Measurements from ENCODE around the gene PSMD2.

PSMD2 gene

DNA sequence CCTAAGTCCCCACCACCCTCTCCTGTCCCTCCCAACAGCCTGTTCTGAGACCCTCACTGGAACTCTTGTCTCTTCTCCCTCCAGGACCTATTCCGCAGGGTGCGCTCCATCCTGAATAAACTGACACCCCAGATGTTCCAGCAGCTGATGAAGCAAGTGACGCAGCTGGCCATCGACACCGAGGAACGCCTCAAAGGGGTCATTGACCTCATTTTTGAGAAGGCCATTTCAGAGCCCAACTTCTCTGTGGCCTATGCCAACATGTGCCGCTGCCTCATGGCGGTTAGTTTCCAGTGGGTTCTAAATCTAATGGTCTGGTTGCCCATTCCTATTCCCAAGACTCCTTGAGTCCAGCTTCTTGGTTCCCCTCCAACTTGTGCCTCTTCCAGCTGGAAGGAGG lies 24.7 kb downstream of the PSMD2 start:
- Histone ChIP-seq H3K36me3 (ENCODE audit: insufficient read depth, low read depth, low read length) (peaks cover 99% of the 10 kb centered on the region), H3K9ac (ENCODE audit: low read depth, low read length) (no peak overlapping the region), H3K27ac (ENCODE audit: low read length) (no peak overlapping the region), H3K4me1 (ENCODE audit: insufficient read depth, low read length) (no peaks in the 10 kb centered on the region), H3K9me3 (ENCODE audit: insufficient read depth, low read depth, low read length) (no peaks in the 10 kb centered on the region), H3K27me3 (ENCODE audit: insufficient read depth, low read length) (no peaks in the 10 kb centered on the region), H3K4me3 (ENCODE audit: low read length) (no peak overlapping the region)

DNA sequence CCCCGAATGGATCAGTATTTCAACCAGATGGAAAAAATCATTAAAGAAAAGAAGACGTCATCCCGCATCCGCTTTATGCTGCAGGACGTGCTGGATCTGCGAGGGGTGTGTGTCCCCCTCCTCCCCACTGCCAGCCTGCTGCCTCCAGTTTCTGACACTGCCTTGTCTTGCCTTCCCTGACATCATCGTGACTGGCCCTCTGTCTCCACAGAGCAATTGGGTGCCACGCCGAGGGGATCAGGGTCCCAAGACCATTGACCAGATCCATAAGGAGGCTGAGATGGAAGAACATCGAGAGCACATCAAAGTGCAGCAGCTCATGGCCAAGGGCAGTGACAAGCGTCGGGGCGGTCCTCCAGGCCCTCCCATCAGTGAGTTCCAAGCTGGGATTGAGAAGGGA lies 26.2 kb downstream of the PSMD2 start:
- H3K27ac ChIP-seq (ENCODE audit: low read length) = no peak overlapping the region
- H3K27me3 ChIP-seq (ENCODE audit: insufficient read depth, low read length) = no peaks in the 10 kb centered on the region
- H3K4me1 ChIP-seq (ENCODE audit: insufficient read depth, low read length) = no peaks in the 10 kb centered on the region
- peaks cover 100% of the 10 kb centered on the region for H3K36me3 ChIP-seq (ENCODE audit: insufficient read depth, low read depth, low read length)
- H3K9ac ChIP-seq (ENCODE audit: low read depth, low read length) = no peak overlapping the region
- H3K9me3 ChIP-seq (ENCODE audit: insufficient read depth, low read depth, low read length) = no peaks in the 10 kb centered on the region
- no peak overlapping the region for H3K4me3 ChIP-seq (ENCODE audit: low read length)

DNA sequence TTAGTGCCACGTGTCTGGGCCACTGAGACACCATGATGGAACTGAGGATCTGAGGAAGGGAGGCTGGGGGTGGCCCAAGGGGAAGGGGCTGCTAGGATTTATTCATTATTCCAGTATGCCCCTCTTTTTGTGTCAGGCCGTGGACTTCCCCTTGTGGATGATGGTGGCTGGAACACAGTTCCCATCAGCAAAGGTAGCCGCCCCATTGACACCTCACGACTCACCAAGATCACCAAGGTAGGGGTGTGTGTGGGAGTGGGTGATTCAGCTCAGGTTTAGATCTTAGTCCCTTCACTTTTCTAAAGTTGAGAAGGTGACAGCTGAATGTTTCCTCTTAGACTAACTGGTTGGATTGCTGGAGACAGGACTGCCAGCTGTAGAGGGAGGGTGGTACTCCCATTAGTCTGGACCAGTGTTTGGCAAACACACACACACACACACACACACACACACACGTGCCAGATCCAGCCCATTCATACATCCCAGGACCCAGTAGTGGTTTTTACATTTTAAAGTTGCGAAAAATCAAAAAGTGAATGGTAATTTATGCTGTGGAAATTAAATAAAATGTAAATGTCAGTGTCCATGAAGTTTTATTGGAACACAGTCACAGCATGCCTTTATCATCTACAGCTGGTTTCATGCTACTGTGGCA lies 26.8 kb downstream of the PSMD2 start:
- no peaks in the 10 kb centered on the region for H3K4me1 ChIP-seq (ENCODE audit: insufficient read depth, low read length)
- H3K27ac ChIP-seq (ENCODE audit: low read length) = no peak overlapping the region
- H3K4me3 ChIP-seq (ENCODE audit: low read length) = no peak overlapping the region
- H3K9me3 ChIP-seq (ENCODE audit: insufficient read depth, low read depth, low read length) = no peaks in the 10 kb centered on the region
- no peak overlapping the region for H3K9ac ChIP-seq (ENCODE audit: low read depth, low read length)
- peaks cover 98% of the 10 kb centered on the region for H3K36me3 ChIP-seq (ENCODE audit: insufficient read depth, low read depth, low read length)
- no peaks in the 10 kb centered on the region for H3K27me3 ChIP-seq (ENCODE audit: insufficient read depth, low read length)

DNA sequence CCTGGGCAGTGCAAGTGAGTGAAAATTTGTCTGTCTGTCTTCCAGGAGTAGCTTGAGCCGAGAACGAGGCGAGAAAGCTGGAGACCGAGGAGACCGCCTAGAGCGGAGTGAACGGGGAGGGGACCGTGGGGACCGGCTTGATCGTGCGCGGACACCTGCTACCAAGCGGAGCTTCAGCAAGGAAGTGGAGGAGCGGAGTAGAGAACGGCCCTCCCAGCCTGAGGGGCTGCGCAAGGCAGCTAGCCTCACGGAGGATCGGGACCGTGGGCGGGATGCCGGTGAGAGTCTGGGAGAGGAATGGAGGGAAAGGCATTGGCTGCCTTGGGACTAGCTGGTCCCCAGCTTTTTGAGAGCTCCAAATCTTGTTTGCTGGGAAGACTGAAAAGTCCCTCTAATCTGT lies 28.1 kb downstream of the PSMD2 start:
- Histone ChIP-seq H3K4me1 (ENCODE audit: insufficient read depth, low read length) (no peaks in the 10 kb centered on the region), H3K27ac (ENCODE audit: low read length) (no peak overlapping the region), H3K9ac (ENCODE audit: low read depth, low read length) (no peak overlapping the region), H3K27me3 (ENCODE audit: insufficient read depth, low read length) (no peaks in the 10 kb centered on the region), H3K4me3 (ENCODE audit: low read length) (no peak overlapping the region), H3K9me3 (ENCODE audit: insufficient read depth, low read depth, low read length) (no peaks in the 10 kb centered on the region), H3K36me3 (ENCODE audit: insufficient read depth, low read depth, low read length) (peaks cover 98% of the 10 kb centered on the region)

DNA sequence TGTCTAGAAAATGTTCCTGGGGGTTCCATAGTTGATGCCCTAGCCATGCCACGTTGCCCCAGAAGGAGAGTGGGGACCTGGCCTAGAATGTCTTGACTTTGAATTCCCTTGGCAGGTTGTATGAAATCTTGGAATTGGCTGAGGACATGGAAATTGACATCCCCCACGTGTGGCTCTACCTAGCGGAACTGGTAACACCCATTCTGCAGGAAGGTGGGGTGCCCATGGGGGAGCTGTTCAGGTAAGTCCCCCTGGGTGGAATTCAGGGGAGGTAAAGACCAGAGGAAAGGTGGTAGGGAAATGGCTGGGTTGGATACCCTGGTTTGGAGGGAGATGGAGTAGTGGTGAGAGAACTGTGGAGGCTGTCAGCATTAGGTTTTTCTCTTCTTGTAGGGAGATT lies 29.5 kb downstream of the PSMD2 start:
- no peak overlapping the region for H3K27ac ChIP-seq (ENCODE audit: low read length)
- H3K9ac ChIP-seq (ENCODE audit: low read depth, low read length) = no peak overlapping the region
- no peak overlapping the region for H3K4me3 ChIP-seq (ENCODE audit: low read length)
- peaks cover 98% of the 10 kb centered on the region for H3K36me3 ChIP-seq (ENCODE audit: insufficient read depth, low read depth, low read length)
- H3K4me1 ChIP-seq (ENCODE audit: insufficient read depth, low read length) = no peaks in the 10 kb centered on the region
- no peaks in the 10 kb centered on the region for H3K9me3 ChIP-seq (ENCODE audit: insufficient read depth, low read depth, low read length)
- H3K27me3 ChIP-seq (ENCODE audit: insufficient read depth, low read length) = no peaks in the 10 kb centered on the region

DNA sequence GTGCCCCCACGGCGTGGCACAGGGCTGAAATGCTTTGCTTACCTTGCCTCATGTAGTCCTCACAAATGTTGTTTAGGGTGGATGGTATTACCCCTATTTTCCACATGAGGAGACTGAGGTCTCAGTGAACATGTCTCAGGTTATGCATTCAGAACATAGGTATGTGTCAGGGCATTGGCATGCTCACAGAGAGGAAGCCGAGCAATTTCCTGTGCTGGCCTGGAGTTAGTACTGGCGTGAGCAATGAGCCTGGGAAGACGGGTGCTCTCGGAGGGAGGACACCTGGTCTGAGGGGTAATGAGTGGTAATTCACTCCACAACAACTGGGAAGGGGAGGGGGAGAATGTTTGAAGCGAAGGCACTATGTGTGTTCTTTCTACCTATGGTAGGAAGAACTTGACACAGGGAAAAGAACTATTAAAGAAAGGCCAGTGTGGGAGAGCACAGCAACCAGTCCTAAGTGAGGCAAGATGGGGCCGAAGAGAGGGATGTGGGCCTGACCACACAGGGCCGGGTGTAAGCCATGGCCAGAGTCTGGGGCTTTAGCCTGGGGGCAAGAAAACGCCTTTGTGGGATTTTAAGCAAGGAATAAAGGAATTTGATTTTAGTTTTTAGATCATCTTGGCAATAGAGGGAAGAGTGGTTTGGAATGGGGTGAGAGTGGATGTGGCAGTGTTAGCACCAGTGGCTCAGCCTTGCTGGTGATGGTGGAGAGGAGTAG lies 33.5 kb downstream of the PSMD2 start:
- H3K27me3 ChIP-seq (ENCODE audit: insufficient read depth, low read length) = no peaks in the 10 kb centered on the region
- H3K9me3 ChIP-seq (ENCODE audit: insufficient read depth, low read depth, low read length) = no peaks in the 10 kb centered on the region
- H3K4me3 ChIP-seq (ENCODE audit: low read length) = no peak overlapping the region
- H3K36me3 ChIP-seq (ENCODE audit: insufficient read depth, low read depth, low read length) = peaks cover 75% of the 10 kb centered on the region
- no peak overlapping the region for H3K9ac ChIP-seq (ENCODE audit: low read depth, low read length)
- H3K4me1 ChIP-seq (ENCODE audit: insufficient read depth, low read length) = peaks cover 6% of the 10 kb centered on the region; the same call in 1 of the 2 replicates
- no peak overlapping the region for H3K27ac ChIP-seq (ENCODE audit: low read length)

DNA sequence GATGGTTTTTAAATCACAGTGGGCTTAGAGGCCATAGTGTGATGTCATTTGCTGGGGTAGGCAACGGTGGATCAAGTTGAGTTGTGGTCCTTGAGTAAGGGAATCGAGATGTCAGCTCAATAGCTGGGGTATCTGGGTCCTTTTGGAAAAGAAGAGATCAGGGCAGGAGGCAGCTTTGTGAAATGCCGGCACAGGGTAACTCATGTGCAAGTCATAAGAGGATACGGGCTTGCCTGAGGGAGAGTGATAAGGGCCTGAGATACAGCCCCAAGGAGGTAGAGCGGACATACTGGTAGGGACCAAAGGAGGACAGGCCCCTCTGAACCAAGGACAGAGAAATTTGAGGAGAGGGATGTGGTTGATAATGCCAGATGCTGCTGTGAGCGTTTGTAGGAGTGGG lies 34.1 kb downstream of the PSMD2 start:
- Histone ChIP-seq H3K4me3 (ENCODE audit: low read length) (no peak overlapping the region), H3K27ac (ENCODE audit: low read length) (no peak overlapping the region), H3K4me1 (ENCODE audit: insufficient read depth, low read length) (peaks cover 9% of the 10 kb centered on the region; the same call in 1 of the 2 replicates), H3K27me3 (ENCODE audit: insufficient read depth, low read length) (no peaks in the 10 kb centered on the region), H3K9me3 (ENCODE audit: insufficient read depth, low read depth, low read length) (no peaks in the 10 kb centered on the region), H3K9ac (ENCODE audit: low read depth, low read length) (no peak overlapping the region), H3K36me3 (ENCODE audit: insufficient read depth, low read depth, low read length) (peaks cover 68% of the 10 kb centered on the region)

DNA sequence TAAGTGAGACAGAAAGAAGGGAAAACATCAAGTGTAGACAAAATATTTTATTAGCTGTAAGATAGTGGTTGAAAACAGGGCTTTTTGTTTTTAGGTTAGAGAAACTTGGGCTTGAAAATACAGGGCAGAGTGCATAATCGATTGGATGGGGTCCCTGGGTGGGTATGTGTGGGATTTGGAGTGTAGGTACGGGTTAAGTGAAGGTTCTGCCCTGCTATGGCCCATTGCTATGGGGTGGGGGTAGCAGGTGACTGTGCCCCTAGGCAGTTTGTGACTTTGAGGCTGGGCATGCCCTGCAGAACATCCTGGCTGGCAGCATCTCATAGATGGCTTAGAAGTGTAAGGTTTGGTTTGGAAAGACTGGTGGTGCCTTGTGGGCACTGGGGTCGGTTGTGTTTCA lies 34.7 kb downstream of the PSMD2 start:
- H3K36me3 ChIP-seq (ENCODE audit: insufficient read depth, low read depth, low read length) = peaks cover 63% of the 10 kb centered on the region
- H3K4me1 ChIP-seq (ENCODE audit: insufficient read depth, low read length) = peaks cover 10% of the 10 kb centered on the region; the same call in 1 of the 2 replicates
- H3K27me3 ChIP-seq (ENCODE audit: insufficient read depth, low read length) = no peaks in the 10 kb centered on the region
- no peak overlapping the region for H3K9ac ChIP-seq (ENCODE audit: low read depth, low read length)
- no peak overlapping the region for H3K27ac ChIP-seq (ENCODE audit: low read length)
- no peaks in the 10 kb centered on the region for H3K9me3 ChIP-seq (ENCODE audit: insufficient read depth, low read depth, low read length)
- H3K4me3 ChIP-seq (ENCODE audit: low read length) = no peak overlapping the region

DNA sequence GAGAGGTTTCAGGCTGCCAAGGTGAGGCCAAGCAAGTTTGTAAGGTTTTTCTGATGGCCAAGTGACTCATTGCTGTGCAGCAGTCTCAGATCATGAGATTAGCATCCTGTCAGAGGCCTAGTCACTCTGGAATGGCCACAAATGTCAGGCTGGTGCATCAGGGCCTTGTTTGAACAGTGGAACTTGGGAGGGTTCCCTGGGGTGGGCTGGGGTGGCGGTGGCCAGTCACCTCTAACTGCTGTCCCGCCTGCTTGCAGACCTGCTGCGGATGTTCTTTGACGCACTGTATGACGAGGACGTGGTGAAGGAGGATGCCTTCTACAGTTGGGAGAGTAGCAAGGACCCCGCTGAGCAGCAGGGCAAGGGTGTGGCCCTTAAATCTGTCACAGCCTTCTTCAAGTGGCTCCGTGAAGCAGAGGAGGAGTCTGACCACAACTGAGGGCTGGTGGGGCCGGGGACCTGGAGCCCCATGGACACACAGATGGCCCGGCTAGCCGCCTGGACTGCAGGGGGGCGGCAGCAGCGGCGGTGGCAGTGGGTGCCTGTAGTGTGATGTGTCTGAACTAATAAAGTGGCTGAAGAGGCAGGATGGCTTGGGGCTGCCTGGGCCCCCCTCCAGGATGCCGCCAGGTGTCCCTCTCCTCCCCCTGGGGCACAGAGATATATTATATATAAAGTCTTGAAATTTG lies 35.6 kb downstream of the PSMD2 start:
- no peak overlapping the region for H3K27ac ChIP-seq (ENCODE audit: low read length)
- no peak overlapping the region for H3K4me3 ChIP-seq (ENCODE audit: low read length)
- peaks cover 54% of the 10 kb centered on the region for H3K36me3 ChIP-seq (ENCODE audit: insufficient read depth, low read depth, low read length)
- no peaks in the 10 kb centered on the region for H3K9me3 ChIP-seq (ENCODE audit: insufficient read depth, low read depth, low read length)
- no peak overlapping the region for H3K9ac ChIP-seq (ENCODE audit: low read depth, low read length)
- H3K4me1 ChIP-seq (ENCODE audit: insufficient read depth, low read length) = peaks cover 15% of the 10 kb centered on the region; the same call in 1 of the 2 replicates
- no peaks in the 10 kb centered on the region for H3K27me3 ChIP-seq (ENCODE audit: insufficient read depth, low read length)

DNA sequence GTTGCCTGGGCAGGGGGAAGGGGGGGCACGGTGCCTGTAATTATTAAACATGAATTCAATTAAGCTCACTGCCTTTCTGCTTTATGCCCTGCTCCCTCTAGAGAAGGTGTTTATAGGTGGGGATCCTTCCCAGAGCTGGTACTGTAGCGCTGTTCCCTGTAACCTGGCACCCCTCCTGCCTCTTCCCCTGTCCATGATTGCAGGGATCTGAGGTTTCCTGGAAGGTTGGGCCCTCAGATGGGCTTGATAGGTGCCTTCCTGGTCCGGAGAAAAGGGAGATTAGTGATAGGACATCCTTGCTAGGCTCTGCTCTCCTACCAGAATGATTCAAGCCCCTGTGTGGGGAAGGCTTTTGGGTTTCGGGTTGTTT lies 36.2 kb downstream of the PSMD2 start:
- Histone ChIP-seq H3K27me3 (ENCODE audit: insufficient read depth, low read length) (no peaks in the 10 kb centered on the region), H3K36me3 (ENCODE audit: insufficient read depth, low read depth, low read length) (peaks cover 47% of the 10 kb centered on the region), H3K27ac (ENCODE audit: low read length) (peak overlapping the region; percentile 64), H3K9ac (ENCODE audit: low read depth, low read length) (peak overlapping the region; percentile 45; the same call in 1 of the 2 replicates), H3K4me3 (ENCODE audit: low read length) (peak overlapping the region; percentile 93), H3K9me3 (ENCODE audit: insufficient read depth, low read depth, low read length) (no peaks in the 10 kb centered on the region), H3K4me1 (ENCODE audit: insufficient read depth, low read length) (peaks cover 15% of the 10 kb centered on the region; the same call in 1 of the 2 replicates)

DNA sequence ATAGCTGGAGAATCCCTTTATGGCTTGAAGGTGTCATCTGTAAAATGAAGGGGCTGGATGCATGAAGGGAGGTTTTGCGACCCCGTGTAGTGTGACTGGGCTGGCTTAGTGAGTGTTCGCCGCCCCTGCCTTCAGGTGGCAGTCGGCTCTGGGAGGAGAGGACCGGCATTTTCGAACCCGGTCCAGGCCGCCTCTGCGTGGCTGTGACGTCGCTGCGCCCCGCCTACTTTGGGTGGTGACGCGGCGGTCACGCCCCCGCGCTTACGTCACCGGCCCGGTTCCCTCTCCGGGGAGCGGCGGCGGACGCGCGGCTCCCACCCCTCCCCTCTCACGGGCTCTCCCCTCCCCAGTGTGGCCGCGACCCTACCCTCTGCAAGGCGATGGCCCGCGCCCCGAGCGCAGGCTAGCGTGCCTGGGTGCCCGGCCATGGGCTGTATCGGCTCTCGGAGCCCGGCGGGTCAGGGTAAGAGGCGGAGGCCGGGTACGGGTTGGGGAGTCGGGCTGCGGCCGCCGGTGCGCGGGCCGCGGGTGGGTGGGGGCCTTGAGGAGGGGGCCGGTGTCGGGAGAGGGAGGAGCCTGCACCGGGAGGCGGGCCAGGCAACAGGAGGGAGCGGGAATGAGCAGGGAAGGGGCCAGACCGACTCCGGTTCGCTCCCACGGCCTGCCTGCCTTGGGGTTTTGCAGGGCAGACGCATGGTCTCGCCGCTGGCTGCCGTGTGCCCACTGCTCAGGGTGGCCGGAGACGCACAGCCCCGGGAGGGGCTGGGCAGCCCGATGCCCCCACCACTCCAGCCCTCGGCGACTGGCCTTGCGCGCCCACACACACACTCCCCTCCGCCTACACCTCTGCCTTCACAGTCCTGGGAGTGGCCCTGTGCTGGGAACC lies 36.9 kb downstream of the PSMD2 start:
- Histone ChIP-seq H3K9ac (ENCODE audit: low read depth, low read length) (peak overlapping the region; percentile 86), H3K4me3 (ENCODE audit: low read length) (peak overlapping the region; percentile 93)

More for the DNA sequence above, 36.9 kb downstream of the PSMD2 start:
- H3K4me1 ChIP-seq (ENCODE audit: insufficient read depth, low read length) = peaks cover 15% of the 10 kb centered on the region
- H3K27me3 ChIP-seq (ENCODE audit: insufficient read depth, low read length) = no peaks in the 10 kb centered on the region
- peaks cover 43% of the 10 kb centered on the region for H3K36me3 ChIP-seq (ENCODE audit: insufficient read depth, low read depth, low read length)
- no peaks in the 10 kb centered on the region for H3K9me3 ChIP-seq (ENCODE audit: insufficient read depth, low read depth, low read length)
- H3K27ac ChIP-seq (ENCODE audit: low read length) = peak overlapping the region; percentile 64
